HG02970 (cell line): ENCODE measurements around the gene CCDC50.

ENCODE experiments used
- ATAC-seq: cut with Tn5 transposase; IDR thresholded peaks from one replicate; pipeline ENCODE4 v1.9.1; 2021; ENCODE audit warnings: mild to moderate bottlenecking, moderate library complexity, moderate number of reproducible peaks; ENCODE audit not compliant: unreplicated experiment, low FRiP score

CCDC50 gene

DNA sequence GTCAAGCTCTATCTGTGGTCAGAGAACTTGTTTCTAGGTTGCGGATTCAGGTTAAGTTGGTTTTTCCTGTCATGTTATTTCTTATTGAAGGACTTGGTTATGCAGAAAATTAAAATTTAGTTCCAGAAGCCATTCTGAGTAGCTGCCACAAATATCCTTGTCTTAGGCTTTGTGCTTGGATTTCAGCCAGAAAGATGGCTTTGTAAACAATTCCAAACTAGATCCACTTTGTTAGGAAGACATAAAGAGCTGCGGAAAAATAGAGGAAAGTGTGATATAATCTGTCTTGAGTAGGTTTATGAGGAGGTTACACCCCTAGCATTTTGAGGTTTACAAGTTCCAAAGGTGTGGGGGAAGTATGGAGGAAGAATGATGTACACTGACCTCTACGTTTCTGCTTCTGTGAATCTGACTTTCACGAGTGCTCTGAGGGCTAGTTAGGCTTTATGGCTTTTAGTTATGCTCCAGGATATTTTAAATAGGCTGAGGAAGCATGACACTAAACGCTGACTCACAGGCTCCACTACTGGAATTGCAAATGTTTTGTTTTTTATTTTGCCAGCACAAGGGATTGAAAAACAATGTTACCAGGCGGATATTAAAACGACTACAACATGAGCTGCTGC lies 47.4 kb downstream of the CCDC50 start:
- ATAC-seq = no peak

DNA sequence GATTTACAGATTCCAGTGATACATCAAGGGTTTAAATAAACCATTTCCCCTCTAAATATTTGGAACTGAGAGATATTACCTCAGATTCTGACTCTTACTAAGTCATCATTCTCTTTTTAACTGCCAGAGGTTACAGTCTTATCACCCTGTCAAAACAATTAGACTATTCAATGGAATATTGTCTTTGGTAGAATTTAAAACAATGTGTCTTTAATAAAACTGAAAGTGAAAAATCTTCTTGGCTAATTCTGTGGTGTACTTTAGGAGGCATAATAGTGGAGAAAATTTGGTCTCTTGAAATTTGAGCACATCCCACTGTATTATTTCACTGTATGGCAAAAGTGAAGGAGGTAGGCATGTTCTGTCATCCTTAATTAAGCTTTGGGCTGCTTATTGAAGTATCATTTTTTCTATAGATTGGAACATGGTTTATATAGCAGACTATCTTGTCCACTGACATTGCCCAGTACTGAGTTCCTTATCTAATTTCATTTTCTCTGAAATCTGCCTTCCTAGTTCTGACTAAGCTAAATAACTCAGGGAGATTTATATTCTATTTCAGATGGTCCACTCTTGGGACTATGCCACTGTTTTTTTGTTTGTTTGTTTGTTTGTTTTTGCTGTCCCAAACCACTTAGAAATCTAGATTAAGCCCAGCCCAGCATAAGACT lies 49.1 kb downstream of the CCDC50 start:
- no peak for ATAC-seq

DNA sequence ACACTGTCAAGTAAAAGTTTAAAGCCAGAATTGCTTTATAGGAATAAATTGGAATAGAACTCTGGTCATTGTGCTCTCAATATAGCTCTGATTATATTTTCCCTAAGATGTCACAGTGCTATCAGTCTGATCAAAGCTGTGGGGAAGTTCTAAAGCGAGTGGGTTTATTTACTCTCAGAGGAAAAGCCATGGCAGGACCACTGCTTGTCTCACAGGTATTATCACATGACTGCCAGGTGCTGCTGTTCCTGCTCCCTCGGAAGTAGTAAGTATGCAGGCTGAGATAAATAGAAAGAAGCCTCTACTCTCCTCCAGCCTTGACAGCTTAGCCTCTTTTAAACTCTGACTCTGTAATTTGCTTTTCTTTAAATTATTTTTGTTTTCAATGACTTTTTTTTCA lies 50.3 kb downstream of the CCDC50 start:
- ATAC-seq = no peak

DNA sequence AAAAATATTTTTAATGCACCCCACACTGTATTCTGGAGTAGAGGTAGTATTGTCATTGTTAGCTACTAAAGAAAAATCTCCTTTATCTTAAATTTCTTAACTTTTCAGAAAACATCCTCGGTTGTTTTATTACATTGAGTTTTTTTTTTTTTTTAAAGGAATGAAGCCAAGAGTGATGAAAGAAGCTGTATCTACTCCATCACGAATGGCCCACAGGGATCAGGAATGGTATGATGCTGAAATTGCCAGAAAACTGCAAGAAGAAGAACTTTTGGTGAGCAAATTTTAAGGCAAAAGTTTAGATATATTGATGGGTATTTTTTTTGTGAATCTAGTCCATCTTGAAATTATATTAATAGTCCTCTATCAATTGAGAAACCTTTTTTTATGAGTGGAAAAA lies 50.8 kb downstream of the CCDC50 start:
- no peak for ATAC-seq

DNA sequence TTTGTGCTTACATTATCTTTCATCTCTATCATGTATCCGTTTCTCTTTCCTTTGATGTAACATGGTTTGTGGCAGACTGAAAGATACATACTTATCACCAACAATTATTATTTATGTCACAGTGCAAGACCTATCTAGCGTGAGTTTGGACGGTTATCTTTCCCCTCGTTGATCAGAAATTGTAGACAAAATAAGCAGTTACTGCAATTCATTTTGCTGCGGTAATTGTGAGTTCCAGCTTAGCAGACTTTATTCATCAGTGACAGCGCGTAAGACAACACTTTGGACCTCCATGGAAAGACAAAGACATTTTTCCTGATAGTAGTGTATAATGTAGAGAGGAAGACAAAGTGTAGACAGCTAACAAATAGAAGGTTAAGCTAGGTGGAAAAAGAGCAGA lies 52.1 kb downstream of the CCDC50 start:
- ATAC-seq = no peak

DNA sequence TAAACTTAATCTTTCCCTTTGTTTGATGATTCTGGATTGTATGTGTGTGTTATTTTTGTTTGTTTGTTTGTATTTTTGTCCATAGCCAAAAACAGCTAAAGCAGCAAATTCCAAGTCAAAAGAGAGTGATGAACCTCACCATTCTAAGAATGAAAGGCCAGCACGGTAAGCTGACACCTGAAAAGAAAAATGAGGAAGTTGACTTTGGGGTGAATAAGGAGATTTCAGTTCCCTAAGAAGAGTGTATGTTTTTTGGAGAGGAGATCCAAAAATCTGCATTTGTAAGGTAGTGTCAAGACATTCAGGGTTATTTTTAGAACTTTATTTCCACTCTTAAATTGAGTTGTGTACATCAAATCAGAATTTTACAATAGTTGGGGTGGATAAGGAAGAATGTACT lies 53.5 kb downstream of the CCDC50 start:
- no peak for ATAC-seq

DNA sequence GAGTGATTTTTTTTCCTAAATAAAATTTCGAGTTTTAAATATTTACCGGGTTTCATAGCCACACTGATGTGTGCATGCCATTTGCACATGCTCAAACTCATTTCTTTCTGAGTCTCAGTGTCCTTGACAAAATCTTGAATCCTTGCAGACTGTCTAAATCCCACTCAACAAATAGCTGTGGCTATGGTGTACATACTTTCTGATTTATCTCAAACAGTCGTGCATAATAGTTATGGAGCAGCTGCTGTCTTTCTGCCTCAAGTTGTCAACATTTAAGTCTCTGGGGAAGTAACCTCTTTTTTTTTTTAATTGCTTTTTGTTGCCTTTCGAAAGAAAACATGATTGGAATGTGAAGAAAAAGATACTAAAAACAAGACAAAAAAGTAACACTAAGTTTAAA lies 53.9 kb downstream of the CCDC50 start:
- ATAC-seq = no peak

DNA sequence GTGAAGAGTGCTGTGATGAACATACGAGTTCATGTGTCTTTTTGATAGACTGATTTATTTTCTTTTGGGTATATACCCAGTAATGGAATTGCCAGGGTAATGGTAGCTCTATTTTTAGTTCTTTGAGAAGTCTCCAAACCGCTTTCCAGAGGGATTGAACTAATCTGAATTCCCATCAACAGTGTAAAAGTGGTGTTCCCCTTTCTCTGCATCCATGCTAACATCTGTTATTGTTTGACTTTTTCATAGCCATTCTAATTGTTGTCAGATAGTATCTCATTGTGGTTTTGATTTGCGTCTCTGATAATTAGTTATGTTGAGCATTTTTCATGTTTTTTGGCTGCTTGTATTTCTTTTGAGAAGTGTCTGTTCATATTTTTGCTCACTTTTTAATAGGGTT lies 55.9 kb downstream of the CCDC50 start:
- no peak for ATAC-seq

DNA sequence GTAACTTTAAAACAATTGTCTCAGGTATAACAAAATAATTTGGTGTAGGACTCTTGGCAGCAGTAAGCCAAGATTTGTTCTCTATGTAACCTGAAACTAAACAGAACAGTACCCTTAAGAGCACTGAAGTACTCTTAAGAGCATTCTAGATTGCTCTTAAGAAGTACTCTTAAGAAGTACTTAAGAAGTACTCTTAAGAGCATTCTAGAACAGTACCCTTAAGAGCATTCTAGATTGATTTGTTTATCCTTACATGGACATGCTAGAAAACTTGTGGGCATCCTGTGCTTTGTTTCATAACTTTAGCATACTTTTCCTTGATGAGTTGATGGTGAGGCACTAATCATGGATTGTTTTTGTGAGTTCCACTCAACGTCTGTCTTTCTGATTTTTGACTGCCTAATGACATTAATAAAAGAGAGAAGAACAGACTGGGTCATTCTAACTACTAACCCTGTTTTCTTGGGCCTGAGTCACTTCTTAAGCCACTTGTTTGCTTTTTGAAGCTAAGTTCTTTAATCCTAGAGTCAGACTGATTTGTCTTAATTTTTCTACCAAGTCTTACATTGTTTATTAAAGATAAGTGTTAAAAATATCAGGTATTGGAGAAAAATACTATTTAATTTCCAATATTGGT lies 58.4 kb downstream of the CCDC50 start:
- no peak for ATAC-seq

DNA sequence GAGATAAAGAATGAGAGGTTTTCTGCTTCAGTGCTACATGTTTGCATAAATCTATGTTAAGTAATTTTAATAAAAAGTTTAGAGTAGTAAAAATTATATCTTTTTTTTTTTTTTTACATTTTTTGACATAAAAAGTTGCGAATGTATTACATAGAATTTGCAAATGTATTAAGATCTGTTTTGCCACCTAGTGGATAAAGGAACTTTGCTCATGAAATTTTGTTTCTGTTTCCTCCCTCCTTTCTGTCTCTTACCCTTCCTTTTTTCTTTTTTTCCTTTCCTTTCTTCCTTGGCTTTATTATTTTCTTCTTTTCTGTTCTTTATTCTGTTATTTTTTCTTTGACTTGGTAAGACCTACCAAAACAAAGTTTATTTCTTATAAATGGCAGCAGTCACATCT lies 59.6 kb downstream of the CCDC50 start:
- ATAC-seq = no peak

DNA sequence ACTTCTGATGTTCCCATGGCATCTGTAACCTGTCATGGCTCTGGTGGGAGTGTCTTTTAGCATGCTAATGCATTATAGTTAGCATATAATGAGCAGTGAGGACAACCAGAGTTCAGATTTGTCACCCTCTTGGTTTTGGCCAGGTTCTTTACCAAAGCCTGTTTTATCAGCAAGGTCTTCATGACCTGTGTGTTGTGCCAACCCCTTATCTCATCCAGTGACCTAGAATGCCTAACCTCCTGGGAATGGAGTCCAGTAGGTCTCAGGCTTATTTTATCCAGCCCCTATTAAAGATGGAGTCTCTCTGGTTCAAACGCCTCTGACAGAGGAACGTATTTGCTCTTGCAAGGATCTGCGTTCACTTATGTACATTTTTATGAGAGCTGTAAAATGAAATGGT lies 61.4 kb downstream of the CCDC50 start:
- ATAC-seq = no peak

DNA sequence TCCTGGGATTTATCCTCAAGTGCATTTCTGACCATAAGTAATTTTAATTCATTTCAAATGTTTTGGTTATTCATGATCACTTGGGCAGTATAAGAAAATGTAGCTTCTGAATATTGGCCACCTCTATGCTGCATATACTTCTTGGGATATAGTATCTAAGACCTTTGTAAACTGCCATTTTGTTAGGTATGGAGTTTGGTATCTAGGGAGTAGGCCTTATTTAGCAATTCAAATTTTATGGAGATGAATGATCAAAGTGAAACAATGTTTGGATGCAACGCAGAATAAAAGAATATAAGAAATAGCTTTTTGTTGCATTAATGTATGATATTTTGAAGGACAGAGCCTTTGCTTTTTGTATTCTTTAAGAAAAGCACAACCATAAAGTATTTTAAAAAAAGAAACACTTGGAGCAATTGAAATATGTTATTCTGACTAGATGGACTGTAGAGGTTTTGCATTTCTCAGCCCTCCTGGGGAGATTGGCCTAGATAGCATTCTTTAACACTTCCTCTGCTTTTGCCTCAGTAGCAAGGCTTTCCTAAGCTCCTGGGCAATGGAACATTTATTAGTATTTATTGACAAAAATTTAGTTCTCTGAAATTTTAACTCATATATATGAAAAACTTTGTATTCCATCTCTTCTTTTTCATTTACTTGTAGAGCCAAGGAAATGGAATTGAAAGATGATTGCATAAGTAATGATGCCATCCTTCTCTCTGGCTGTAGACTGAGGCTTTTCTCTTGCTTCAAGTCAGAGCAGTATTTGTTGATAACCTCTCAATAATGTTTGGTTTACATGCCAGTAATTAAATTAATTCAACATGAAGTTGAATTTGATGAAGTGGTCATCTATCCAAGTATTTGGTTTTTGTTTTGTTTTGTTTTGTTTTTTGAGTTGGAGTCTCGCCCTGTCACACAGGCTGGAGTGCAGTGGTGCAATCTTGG lies 62.9 kb downstream of the CCDC50 start:
- ATAC-seq = no peak

DNA sequence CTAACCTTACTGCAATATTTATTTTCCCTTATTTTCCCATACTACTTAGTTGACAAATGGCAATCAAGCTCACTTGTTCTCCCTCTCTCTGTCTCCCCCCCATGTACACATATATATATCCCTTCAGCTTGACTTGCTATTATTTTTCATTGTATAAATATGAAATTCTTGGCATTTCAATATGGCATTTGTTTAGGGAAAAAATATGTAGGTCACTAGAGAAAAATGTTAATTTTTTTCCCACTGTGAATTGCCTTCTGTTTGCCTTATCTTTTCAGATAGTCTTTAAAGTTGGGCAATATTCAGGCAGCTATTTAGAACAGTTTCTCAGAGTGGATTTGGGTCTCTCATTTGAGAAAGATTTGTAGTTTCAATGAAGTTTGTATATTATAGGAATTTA lies 64.0 kb downstream of the CCDC50 start:
- no peak for ATAC-seq

DNA sequence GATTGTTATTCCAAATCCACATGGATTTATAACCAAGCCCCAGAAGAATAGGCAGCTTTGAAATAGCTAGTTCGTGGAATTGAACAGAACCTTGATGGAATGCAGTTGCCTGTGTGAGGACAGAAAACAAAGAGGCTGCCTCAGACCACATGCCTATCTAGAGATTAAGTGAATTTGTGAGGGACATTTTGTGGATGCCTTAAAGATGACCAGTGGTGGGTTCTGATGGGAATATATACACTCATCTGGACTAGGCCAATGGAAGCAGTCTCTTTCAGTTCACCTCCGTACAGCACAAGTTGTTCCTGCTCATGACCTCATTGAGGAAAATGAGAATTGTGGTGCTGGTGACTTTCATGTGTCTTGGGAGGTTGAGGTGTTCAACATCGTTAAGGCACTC lies 68.6 kb downstream of the CCDC50 start:
- no peak for ATAC-seq

DNA sequence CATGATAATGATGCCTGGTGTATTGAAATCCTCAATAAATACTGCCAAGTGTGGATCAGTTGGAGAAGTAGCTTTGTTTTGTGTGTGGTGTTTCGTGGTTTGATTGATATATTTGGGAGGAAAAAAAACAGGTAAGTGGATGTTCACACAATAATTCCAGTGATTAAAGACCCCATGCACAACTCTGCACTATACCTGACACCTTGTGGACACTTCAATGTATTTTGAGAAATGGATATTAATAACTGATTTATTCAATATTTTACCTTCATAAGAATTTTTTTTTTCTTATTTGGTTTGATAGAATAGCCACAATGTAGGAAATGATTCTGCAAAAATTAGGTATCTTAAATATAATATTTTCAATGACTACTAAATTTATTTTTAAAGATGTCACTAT lies 69.4 kb downstream of the CCDC50 start:
- no peak for ATAC-seq

DNA sequence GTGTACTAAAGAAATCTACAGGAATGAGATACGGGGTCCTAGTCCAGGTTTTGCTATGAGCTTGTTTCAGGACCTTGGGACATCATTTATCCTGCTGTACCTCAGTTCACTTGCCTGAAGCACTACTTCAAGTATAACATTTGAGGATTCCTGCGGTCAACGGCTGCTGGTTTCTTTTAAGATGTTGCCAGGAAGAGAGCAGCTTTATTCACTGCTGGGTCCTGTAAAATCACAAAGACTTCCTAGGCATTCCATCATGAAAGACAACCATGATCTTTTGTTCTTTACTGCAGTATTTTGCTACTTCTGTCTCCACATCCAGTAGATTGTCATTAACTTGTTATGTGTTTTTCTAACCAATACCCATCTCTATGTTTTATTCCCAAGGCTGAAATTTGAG lies 70.7 kb downstream of the CCDC50 start:
- no peak for ATAC-seq

DNA sequence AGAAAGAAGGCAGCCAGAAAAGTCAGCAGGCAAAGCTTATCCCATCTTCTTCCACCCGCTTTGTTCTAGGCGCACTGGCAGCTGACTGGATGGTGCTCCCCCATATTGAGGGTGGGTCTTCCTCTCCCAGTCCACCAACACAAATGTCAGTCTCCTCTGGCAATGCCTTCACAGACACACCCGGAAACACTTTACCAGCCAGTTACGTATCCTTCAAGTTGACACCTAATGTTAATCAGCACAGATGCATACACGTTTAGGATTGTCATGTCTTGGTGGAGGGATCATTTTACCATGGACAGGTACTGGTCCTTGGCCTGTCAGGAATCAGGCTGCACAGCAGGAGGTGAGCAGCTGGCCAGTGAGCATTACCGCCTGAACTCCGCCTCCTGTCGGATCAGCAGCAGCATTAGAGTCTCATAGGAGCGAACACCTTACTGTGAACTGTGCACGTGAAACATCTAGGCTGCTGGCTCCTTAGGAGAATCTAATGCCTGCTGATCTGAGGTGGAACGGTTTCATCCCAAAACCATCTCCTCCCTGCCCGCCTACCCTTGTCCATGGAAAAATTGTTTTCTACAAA lies 72.7 kb downstream of the CCDC50 start:
- ATAC-seq = no peak

DNA sequence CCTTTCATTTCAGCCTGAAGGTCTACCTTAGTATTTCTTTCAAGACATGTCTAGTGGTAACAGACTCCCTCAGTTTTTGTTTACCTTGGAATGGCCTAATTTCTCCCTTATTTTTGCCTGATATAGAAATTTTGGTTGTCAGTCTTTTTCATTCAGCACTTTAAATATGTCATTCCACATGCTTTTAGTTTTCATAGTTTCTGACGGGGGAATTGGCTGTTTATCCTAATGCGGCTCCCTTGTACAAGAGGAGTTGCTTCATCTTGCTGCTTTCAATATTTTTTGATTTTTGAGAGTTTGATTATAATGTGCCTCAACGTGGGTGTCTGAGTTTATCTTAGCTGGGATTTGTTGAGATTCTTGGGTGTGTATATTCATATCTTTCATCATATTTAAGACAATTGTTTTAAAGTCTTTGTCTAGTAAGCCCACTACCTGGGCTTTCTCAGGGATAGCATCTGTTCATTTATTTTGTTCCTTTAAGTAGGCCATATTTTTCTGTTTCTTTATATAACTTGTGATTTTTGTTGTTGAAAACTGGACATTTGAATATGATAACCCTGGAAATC lies 80.7 kb downstream of the CCDC50 start:
- ATAC-seq = no peak

DNA sequence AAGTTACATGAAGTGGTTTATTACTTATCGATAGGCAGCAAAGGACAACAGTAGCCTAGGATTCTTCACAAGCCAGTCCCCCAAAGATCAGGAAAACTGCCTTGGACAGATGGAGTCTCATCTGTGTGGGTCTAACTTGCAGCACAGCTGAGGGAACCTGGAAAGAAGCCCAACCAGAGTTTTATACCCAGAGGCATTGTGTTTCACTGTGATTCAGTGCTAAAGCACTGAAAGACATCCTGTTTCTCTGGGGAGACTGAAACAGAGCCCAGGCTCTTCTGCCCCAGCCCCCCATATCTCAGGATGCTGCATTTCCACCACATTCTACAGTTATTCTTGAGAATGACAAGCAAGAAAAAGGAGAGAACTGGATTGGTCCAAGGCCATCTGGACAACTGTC lies 83.6 kb downstream of the CCDC50 start:
- no peak for ATAC-seq

DNA sequence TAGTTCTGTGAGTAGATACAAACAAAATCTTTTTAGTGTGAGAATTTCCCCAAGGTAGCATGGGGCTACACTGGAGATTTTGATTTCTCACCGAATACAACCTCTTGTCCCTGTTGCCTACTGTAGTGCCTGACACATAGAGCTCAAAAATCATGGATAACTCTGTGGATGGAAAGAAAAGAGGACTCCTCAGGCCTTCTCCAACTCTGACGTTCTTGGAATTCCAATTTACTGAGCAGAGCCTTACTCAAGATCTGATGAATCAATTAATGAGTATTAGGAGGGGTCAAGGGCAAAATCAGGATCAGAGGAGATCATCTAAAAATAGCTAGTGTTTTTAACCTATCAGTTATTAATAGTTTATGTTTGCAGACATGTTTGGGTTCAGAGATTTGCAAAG lies 85.1 kb downstream of the CCDC50 start:
- no peak for ATAC-seq
